Measurements from ENCODE around the gene ANKRD16. TPM values are rescaled to one million over a fixed set of nuclear protein-coding genes. Genes with fewer than 3 reads are reported as not detected.

ANKRD16 gene
- total RNA-seq, 1 experiment from 2014 or later, result 4.9 TPM

- no peak overlapping the region for H3K9ac ChIP-seq (ENCODE audit: low read length)
- no peak overlapping the region for H2AFZ ChIP-seq (ENCODE audit: low read length)
- no peak overlapping the region for H3K27ac ChIP-seq (ENCODE audit: low read length)
- POLR2A ChIA-PET (ENCODE audit: unreplicated experiment), result no interaction called here
- no peaks in the 10 kb centered on the region for H4K20me1 ChIP-seq (ENCODE audit: low read length)
- ATAC-seq (no peak), DNase-seq (no peak)
- no peaks in the 10 kb centered on the region for H3K27me3 ChIP-seq (ENCODE audit: low read length)
- intact Hi-C loops (cut with micrococcal nuclease), result no loop called here
- TF ChIP-seq EZH2 (IDR thresholded peaks at IDR 0.05; ENCODE audit: low read length, unreplicated experiment), result no peak
- TF ChIP-seq EZH2phosphoT487 (IDR thresholded peaks at IDR 0.05; ENCODE audit: borderline replicate concordance, low read length), result no peak
- no peak for TF ChIP-seq CTCF (conservative IDR thresholded peaks at IDR 0.05; ENCODE audit: low read depth, low read length)
- no peaks in the 10 kb centered on the region for H3K9me2 ChIP-seq (replicated peaks; ENCODE audit: low read length)
- CTCF ChIA-PET, result no interaction called here
- no peaks in the 10 kb centered on the region for H3F3A ChIP-seq (ENCODE audit: low read length, unreplicated experiment)
- no peak overlapping the region for H3K4me3 ChIP-seq (ENCODE audit: low read length)
- H3K79me2 ChIP-seq (ENCODE audit: low read length), result no peaks in the 10 kb centered on the region
- H3K9me3 ChIP-seq (ENCODE audit: low read length), result no peaks in the 10 kb centered on the region
- H3K4me2 ChIP-seq (ENCODE audit: low read length), result no peak overlapping the region
- no peaks in the 10 kb centered on the region for H3K4me1 ChIP-seq (ENCODE audit: insufficient read depth, low read length)
- no peaks in the 10 kb centered on the region for H3K36me3 ChIP-seq (ENCODE audit: low read depth, low read length)
- no TSS peak for BruUV-seq (replicated peaks)
Observed at GRCh38 chr10:5905854-5906507, 16.3 kb upstream of the ANKRD16 start.

DNA sequence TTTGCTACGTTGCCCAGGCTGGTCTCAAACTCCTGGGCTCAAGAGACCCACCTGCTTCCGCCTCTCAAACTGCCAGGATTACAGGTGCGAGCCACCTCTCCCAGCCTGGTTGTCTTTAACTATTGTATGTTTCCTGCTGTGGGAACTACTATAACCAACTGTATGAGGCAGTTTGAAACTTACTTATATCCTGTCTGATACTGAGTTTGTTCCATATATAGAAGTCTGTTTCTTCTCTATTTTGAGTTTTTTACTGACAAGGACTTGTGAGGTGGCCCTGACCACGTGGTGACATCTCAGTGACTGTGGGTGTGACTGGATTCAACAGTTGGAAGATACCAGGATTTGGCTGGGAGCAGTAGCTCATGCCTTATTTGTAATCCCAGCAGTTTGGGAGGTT is 14.5 kb upstream of the ANKRD16 start:
- DNase-seq (no peak), ATAC-seq (no peak)
- no peak overlapping the region for H2AFZ ChIP-seq (ENCODE audit: low read length)
- H3K9ac ChIP-seq (ENCODE audit: low read length), result no peak overlapping the region
- no peaks in the 10 kb centered on the region for H3K9me3 ChIP-seq (ENCODE audit: low read length)
- no peak overlapping the region for H3K27ac ChIP-seq (ENCODE audit: low read length)
- no peak overlapping the region for H3K4me2 ChIP-seq (ENCODE audit: low read length)
- no TSS peak for BruUV-seq (replicated peaks)
- intact Hi-C loops (cut with micrococcal nuclease), result no loop called here
- no peaks in the 10 kb centered on the region for H3K9me2 ChIP-seq (replicated peaks; ENCODE audit: low read length)
- no peaks in the 10 kb centered on the region for H3F3A ChIP-seq (ENCODE audit: low read length, unreplicated experiment)
- H3K4me1 ChIP-seq (ENCODE audit: insufficient read depth, low read length), result no peaks in the 10 kb centered on the region
- CTCF ChIA-PET, result no interaction called here
- no peaks in the 10 kb centered on the region for H3K27me3 ChIP-seq (ENCODE audit: low read length)
- no peak for TF ChIP-seq EZH2phosphoT487 (IDR thresholded peaks at IDR 0.05; ENCODE audit: borderline replicate concordance, low read length)
- no peak for TF ChIP-seq EZH2 (IDR thresholded peaks at IDR 0.05; ENCODE audit: low read length, unreplicated experiment)
- no peak for TF ChIP-seq CTCF (conservative IDR thresholded peaks at IDR 0.05; ENCODE audit: low read depth, low read length)
- H3K36me3 ChIP-seq (ENCODE audit: low read depth, low read length), result no peaks in the 10 kb centered on the region
- no peak overlapping the region for H3K4me3 ChIP-seq (ENCODE audit: low read length)
- H3K79me2 ChIP-seq (ENCODE audit: low read length), result no peaks in the 10 kb centered on the region
- POLR2A ChIA-PET (ENCODE audit: unreplicated experiment), result no interaction called here
- H4K20me1 ChIP-seq (ENCODE audit: low read length), result no peaks in the 10 kb centered on the region

DNA sequence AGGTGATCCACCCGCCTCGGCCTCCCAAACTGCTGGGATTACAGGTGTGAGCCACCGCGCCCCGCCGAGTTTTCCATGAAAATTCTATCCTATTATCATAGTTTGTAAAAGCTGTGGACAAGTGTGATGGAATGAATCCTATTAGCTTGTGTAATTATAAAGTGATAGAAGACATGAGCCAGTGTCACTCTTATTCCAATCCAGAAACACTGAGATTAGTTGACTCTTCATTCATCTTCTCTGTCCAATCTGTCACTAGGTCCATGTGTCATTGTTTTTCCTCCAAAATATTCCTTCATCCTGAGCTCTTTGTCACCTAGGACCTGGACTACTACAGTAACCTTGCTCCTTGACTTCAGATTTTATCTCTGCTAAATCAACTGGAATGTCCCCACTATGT is 13.9 kb upstream of the ANKRD16 start:
- intact Hi-C loops (cut with micrococcal nuclease), result no loop called here
- no peak for TF ChIP-seq EZH2 (IDR thresholded peaks at IDR 0.05; ENCODE audit: low read length, unreplicated experiment)
- TF ChIP-seq CTCF (conservative IDR thresholded peaks at IDR 0.05; ENCODE audit: low read depth, low read length), result no peak
- TF ChIP-seq EZH2phosphoT487 (IDR thresholded peaks at IDR 0.05; ENCODE audit: borderline replicate concordance, low read length), result no peak
- Histone ChIP-seq H3K27me3 (ENCODE audit: low read length) (no peaks in the 10 kb centered on the region), H3F3A (ENCODE audit: low read length, unreplicated experiment) (no peaks in the 10 kb centered on the region), H3K9me3 (ENCODE audit: low read length) (no peaks in the 10 kb centered on the region), H3K4me2 (ENCODE audit: low read length) (no peak overlapping the region), H3K79me2 (ENCODE audit: low read length) (no peaks in the 10 kb centered on the region), H3K4me1 (ENCODE audit: insufficient read depth, low read length) (no peaks in the 10 kb centered on the region), H3K9ac (ENCODE audit: low read length) (no peak overlapping the region), H4K20me1 (ENCODE audit: low read length) (no peaks in the 10 kb centered on the region), H3K36me3 (ENCODE audit: low read depth, low read length) (no peaks in the 10 kb centered on the region), H2AFZ (ENCODE audit: low read length) (no peak overlapping the region), H3K27ac (ENCODE audit: low read length) (no peak overlapping the region), H3K4me3 (ENCODE audit: low read length) (no peak overlapping the region), H3K9me2 (replicated peaks; ENCODE audit: low read length) (no peaks in the 10 kb centered on the region)
- POLR2A ChIA-PET (ENCODE audit: unreplicated experiment), result interaction anchor here (0.7 kb wide), 1 partner anchor 111 kb away, joined by 21 read pairs; no protein-coding TSS in a partner anchor
- BruUV-seq (replicated peaks), result no TSS peak
- CTCF ChIA-PET, result no interaction called here
- DNase-seq (no peak), ATAC-seq (no peak)

All from PC-3 (cell line).